GM21576 (cell line): ENCODE data around the gene HIC1.

ENCODE experiments used
- ATAC-seq: cut with Tn5 transposase; IDR thresholded peaks from one replicate; pipeline ENCODE4 v1.9.1; 2021; ENCODE audit warnings: mild to moderate bottlenecking, moderate library complexity; ENCODE audit not compliant: unreplicated experiment

Gene HIC1

DNA sequence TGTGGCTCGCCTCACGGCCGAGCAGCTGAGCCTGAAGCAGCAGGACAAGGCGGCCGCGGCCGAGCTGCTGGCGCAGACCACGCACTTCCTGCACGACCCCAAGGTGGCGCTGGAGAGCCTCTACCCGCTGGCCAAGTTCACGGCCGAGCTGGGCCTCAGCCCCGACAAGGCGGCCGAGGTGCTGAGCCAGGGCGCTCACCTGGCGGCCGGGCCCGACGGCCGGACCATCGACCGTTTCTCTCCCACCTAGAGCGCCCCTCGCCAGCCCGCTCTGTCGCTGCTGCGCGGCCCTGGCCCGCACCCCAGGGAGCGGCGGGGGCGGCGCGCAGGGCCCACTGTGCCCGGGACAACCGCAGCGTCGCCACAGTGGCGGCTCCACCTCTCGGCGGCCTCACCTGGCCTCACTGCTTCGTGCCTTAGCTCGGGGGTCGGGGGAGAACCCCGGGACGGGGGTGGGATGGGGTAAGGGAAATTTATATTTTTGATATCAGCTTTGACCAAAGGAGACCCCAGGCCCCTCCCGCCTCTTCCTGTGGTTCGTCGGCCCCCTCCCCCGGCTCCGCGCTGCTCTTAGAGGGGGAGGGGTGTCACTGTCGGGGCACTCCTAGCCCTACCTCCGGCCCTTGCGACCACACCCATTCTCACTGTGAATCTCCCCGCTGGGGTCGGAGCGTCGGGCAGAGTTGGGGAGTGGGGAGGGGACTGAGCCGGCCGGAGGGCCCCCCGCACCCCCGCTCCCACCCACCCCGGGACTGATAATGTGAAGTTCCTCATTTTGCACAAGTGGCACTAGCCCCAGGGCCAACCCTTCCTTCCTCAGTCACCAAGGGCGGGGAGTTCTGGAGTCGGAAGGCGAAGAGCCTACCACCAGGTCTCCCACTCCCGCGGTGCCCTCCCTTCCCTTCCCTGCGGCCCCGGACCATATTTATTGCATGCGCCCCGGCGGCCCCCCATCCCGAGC is 4.0 kb downstream of the HIC1 start:
- no peak for ATAC-seq

DNA sequence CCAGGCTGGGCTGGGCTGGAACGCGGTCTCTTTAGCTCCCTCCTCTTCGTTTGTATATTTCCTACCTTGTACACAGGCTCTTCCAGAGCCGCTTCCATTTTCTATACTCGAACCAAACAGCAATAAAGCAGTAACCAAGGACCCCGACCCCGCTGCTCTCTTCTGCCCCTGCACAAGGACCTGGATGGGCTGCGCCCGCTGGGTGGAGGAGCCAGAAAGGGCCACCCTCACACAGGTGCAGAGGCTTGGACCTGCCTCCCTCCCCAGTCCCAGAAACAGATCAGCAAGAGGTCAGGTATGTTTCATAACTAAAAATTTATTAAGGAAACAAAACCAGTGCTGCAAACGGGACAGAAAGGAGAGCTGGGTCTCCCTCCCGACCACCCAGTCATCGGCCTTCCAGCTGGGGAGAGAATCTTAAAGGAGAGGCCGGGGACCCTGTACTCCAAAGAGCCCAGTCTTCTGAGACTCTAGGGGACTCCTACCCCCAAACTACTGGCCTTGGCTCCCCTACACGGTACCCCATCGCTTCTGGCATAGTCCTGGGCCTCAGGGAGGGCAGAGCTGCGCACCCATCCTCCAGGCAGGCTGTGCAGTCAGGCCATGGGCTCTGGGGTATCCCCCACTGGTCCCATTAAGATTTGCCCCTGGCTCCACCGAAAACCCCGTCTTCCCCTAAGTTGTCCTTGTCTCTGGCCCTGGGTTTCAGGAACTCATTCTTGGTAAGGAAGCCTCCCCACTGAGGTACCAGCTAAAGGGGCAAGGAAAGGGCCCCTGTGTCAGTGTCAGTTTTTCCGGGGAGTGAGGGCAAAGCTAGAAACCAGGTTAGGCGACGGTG is 4.9 kb downstream of the HIC1 start:
- no peak for ATAC-seq

- no peak for ATAC-seq
Observed at GRCh38 chr17:2060385-2060658, 5.4 kb downstream of the HIC1 start.

DNA sequence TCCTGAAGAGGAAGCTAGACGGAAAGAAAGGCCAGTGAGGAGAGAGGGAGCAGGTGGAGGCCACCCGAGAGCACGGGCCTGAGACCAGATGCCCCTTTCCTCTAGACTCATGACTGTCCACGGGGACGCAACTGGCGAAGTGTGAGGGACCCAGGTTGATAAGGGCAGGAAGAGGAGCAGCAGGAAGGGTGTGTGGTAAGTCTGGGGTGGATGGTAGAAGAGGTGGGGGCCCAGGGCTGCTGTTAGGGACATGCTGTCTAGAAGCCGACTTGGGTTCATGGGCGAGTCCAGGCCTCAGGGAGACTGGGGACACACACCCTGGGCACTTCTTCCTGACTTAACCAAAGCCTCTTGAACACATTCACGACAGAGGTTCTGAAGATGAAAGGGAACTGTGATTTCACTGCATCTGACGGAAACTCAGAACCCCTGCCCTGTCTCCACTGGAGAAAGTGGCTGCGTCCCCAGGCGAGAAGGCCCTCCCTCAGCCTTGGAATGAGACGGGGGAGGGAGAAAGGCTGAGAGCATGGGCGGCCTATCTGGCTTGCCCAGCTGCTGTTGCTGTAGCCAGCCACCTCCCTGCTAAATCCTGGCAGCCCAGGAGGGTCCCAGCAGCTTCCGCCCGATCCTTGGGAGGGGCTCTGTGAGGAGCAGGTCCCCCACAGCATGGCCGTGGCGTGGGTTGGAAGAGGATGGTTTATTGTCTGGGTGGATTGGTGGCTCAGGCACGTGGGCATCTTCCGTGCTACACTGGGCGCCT is 6.0 kb downstream of the HIC1 start:
- no peak for ATAC-seq

DNA sequence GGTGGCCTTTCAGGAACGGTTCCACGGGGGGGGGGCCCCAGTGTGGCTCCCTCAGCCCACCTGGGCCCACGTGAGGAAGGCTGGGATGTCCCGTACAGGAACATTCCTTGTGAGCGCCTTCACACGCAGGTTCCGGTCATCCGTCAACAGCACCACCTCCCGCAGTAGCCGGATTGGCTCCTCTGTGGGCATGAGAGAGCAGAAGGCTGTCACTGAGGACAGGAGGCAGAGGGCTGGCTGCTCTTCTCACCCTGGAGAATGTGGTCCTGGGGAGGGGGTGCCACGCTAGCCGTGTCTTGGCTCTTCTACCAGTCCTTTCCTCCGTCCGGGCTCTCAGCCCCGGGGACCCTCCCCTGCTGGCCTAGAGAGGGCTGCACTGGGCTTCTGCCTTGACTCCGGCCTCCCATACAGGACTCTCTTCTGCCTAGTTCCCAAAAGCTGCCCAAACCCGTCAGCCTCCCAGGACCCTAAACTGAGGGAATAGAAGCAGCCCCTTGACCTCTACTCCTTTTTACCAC is 6.6 kb downstream of the HIC1 start:
- ATAC-seq, result no peak

- ATAC-seq, result no peak
Observed at GRCh38 chr17:2062571-2063183, 7.8 kb downstream of the HIC1 start.

DNA sequence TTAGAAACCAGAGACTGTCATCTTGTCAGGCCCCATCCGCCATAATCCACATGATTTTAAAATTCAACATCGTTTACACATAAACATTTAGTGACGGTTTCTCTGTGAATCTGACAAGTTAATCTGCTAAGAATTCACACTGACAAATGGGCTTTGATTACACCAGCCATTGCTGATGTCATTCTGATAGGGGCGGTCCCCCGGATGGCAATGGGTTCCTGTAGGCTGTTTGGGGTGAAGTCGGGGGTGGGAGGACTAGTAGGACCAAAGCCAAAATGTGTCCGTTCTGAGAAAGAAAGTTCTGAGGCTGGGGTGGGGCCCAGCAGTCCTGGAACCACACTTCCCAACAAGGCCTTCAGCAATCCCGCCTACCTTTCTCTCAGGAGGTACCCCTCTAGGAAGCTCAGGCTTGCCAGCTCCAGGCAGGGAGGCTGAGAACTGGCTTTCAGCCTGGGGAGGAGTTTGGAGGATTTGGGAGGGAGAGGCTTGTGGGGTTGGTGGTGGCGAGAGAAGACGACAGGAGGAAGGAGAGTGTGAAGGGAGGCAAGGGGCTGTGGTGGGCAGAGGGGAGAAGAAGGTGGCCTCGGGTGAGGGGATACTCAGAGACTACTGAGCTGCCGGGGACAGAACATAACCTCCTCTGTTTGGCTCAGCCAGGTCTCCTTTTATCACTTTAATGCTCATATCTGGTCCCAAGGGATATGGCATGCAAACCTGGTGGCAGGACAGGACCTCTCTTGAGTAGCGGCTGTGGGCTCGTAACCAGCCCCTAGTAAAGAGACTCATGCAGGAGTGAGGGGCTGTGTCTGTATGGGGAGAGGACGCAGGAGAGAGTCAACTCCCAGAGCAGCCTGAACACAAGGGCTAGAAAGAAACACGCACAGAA is 8.6 kb downstream of the HIC1 start:
- ATAC-seq, result no peak

DNA sequence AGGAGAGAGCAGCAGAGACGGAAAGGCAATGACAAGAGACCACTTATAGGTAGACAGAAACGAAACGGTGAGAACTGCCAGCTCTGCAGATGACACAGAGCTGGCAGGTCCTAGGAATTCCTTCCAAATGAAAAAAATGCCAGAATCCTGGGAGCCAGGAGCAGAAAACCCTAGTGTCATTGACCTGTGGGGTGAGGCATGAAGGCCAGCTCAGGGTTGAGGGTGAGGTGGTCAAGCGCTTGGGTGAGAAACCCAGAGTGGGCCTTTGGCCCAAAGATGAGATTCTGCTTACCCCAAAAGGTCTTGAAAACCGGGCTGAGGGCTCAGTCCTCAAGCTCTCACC is 9.2 kb downstream of the HIC1 start:
- ATAC-seq, result no peak

- no peak for ATAC-seq
Observed at GRCh38 chr17:2064520-2064971, 9.6 kb downstream of the HIC1 start.

- ATAC-seq, result no peak
Observed at GRCh38 chr17:2064980-2065785, 10.3 kb downstream of the HIC1 start.

- no peak for ATAC-seq
Observed at GRCh38 chr17:2065949-2066400, 11.1 kb downstream of the HIC1 start.

GRCh38 chr17:2067048-2067561 is 12.2 kb downstream of the HIC1 start:
- ATAC-seq, result no peak

DNA sequence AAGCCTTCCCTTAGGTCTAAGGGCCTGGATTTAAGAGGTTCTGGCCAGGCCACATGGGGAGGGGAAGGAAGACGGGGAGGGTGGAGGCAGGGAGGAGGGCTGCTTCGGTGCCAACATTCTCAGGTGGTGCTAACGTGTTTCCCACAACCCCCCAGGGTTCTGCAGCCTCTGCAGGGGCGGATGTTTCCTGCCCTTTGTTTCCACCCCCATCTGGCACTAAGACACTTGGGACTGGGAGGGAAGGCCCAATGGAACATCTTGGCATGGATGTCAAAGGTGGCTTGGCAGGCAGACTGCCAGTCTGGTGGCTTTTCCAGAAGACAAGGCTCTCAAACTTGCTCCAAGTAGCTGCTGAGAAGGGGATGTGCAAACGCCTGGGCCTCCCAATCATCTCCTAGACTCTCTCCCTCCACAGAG is 12.7 kb downstream of the HIC1 start:
- ATAC-seq, result no peak

- no peak for ATAC-seq
Observed at GRCh38 chr17:2068031-2068518, 13.2 kb downstream of the HIC1 start.

GRCh38 chr17:2068519-2069051 is 13.7 kb downstream of the HIC1 start:
- ATAC-seq, result no peak

DNA sequence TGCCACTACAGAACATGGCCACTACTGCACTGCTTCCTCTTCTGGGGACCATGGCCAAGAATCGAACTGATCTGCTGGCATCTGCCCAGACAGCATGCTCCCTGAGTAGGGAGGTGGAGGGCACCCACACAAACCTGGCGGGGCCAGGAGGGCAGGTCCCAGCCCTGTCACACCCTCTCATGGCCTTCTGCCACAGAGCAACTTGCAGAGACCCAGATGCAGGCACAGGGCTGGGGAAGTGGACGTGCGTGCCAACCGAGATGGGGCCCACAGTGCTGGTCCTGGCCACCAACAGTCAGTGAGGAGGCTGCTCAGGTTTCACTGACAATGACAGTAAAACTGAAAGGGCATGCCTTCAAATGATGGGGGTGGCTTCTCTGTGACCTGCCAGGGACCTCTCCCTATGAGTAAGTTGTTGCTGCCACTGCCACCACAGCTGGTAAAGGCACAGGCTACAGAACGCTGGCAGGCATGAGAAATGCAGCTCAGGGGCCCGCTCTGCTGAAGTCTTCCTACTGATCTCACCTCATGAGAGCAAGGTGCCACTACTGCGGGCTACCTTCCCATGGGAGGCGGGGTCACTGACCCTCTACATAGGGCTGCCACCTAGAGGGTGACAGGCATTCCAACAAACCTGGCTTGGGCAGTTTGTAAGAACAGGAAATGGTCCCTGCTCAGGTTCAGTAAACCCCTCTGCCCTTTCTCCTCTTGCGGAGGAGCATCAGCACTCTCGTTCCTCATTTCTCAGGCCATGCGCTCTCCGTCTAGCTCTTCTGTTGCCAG is 15.5 kb downstream of the HIC1 start:
- peak; percentile 80 for ATAC-seq

GRCh38 chr17:2071024-2071385 is 16.1 kb downstream of the HIC1 start:
- ATAC-seq, result no peak
